MM.1S (cell line): ENCODE results near the gene ZNF300.
"Not testable (repeated sequence)": the region's sequence is repeated elsewhere in the genome, so short reads cannot be mapped to it uniquely, and the experiment has no call there.

Source experiments
- DNase-seq: peaks from one replicate; pipeline ENCODE4 v3.0.0-alpha.2; 2015
- H2AFZ ChIP-seq: fragments of 300-600 bp; sonication (generic); 2 replicates; pipeline ENCODE4 v1.6.0; 2016; ENCODE audit warnings: antibody characterized with exemption, low read length
- H3F3A ChIP-seq: fragments of 300-600 bp; sonication (generic); 2 replicates; pipeline ENCODE4 v1.6.1; 2016; ENCODE audit warnings: mild to moderate bottlenecking, antibody characterized with exemption, low read length, moderate library complexity, mixed read lengths; ENCODE audit not compliant: insufficient read depth
- H3K27ac ChIP-seq: fragments of 300-600 bp; sonication (generic); 2 replicates; pipeline ENCODE4 v1.5.1; 2016; ENCODE audit warnings: mild to moderate bottlenecking, low read length
- H3K27me3 ChIP-seq: fragments of 300-600 bp; sonication (generic); replicated peaks from 2 replicates; pipeline ENCODE4 v1.6.0; 2016; ENCODE audit warnings: low read length; ENCODE audit not compliant: insufficient read depth
- H3K36me3 ChIP-seq: fragments of 300-600 bp; sonication (generic); replicated peaks from 2 replicates; pipeline ENCODE4 v1.6.1; 2016; ENCODE audit warnings: mild to moderate bottlenecking, low read length, mixed read lengths; ENCODE audit not compliant: insufficient read depth
- H3K4me1 ChIP-seq: fragments of 300-600 bp; sonication (generic); 2 replicates; pipeline ENCODE4 v1.6.1; 2016; ENCODE audit warnings: low read length, mixed read lengths
- H3K4me2 ChIP-seq: fragments of 300-600 bp; sonication (generic); 2 replicates; pipeline ENCODE4 v1.6.0; 2016; ENCODE audit warnings: low read depth, low read length
- H3K4me3 ChIP-seq: fragments of 300-600 bp; sonication (generic); 2 replicates; pipeline ENCODE4 v1.5.1; 2016; ENCODE audit warnings: low read length, mixed read lengths
- H3K79me2 ChIP-seq: fragments of 300-600 bp; sonication (generic); 2 replicates; pipeline ENCODE4 v1.6.1; 2016; ENCODE audit warnings: mixed run types, low read length, mixed read lengths
- H3K9ac ChIP-seq: fragments of 300-600 bp; sonication (generic); 2 replicates; pipeline ENCODE4 v1.6.1; 2016; ENCODE audit warnings: low read length, mixed read lengths
- H3K9me2 ChIP-seq: fragments of 300-600 bp; sonication (generic); replicated peaks from 2 replicates; pipeline ENCODE4 v1.6.1; 2016; ENCODE audit warnings: mild to moderate bottlenecking, low read length, mixed read lengths; ENCODE audit not compliant: insufficient read depth
- H3K9me3 ChIP-seq: fragments of 300-600 bp; sonication (generic); replicated peaks from 2 replicates; pipeline ENCODE4 v1.6.1; 2016; ENCODE audit warnings: mild to moderate bottlenecking, low read length, mixed read lengths; ENCODE audit not compliant: insufficient read depth
- H4K20me1 ChIP-seq: fragments of 300-600 bp; sonication (generic); 2 replicates; pipeline ENCODE4 v1.6.1; 2016; ENCODE audit warnings: mild to moderate bottlenecking, low read length, moderate library complexity, mixed read lengths; ENCODE audit not compliant: insufficient read depth
- CTCF ChIP-seq: fragments of 300-600 bp; sonication (generic); IDR thresholded peaks from 2 replicates; pipeline ENCODE4 v1.5.1; 2016; ENCODE audit warnings: antibody characterized with exemption, low read length, mixed read lengths
- EZH2 ChIP-seq: fragments of 300-600 bp; sonication (generic); optimal IDR thresholded peaks from 2 replicates; pipeline ENCODE3; 2017; ENCODE audit warnings: low read depth, mild to moderate bottlenecking, antibody characterized with exemption, low read length, mixed read lengths
- EZH2phosphoT487 ChIP-seq: fragments of 300-600 bp; sonication (generic); IDR thresholded peaks from 2 replicates; pipeline ENCODE4 v1.6.1; 2018; ENCODE audit warnings: antibody characterized with exemption, low read length

Gene ZNF300

GRCh38 chr5:150860246-150860821 lies 44.4 kb downstream of the ZNF300 start:
- H4K20me1 ChIP-seq, result no peaks in the 10 kb centered on the region
- no peak overlapping the region for H3K27ac ChIP-seq
- no peak overlapping the region for H3K9ac ChIP-seq
- no peak overlapping the region for H2AFZ ChIP-seq
- H3K4me1 ChIP-seq, result no peaks in the 10 kb centered on the region
- H3K9me3 ChIP-seq, result no peaks in the 10 kb centered on the region
- H3K4me3 ChIP-seq, result no peak overlapping the region
- no peaks in the 10 kb centered on the region for H3F3A ChIP-seq
- no peak overlapping the region for H3K4me2 ChIP-seq
- H3K9me2 ChIP-seq, result no peaks in the 10 kb centered on the region
- no peaks in the 10 kb centered on the region for H3K36me3 ChIP-seq
- H3K79me2 ChIP-seq, result no peaks in the 10 kb centered on the region
- no peak for TF ChIP-seq CTCF
- TF ChIP-seq EZH2phosphoT487, result no peak
- TF ChIP-seq EZH2, result no peak
- DNase-seq, result no peak
- H3K27me3 ChIP-seq, result no peaks in the 10 kb centered on the region

- not testable (repeated sequence) for H3K79me2 ChIP-seq, DNase-seq, H3K36me3 ChIP-seq, H3K9ac ChIP-seq, H3K4me2 ChIP-seq, H3K4me3 ChIP-seq, H3K9me3 ChIP-seq, H3K27ac ChIP-seq, H4K20me1 ChIP-seq, H3K9me2 ChIP-seq, H3F3A ChIP-seq, H3K27me3 ChIP-seq, H2AFZ ChIP-seq, H3K4me1 ChIP-seq
These were observed 48.1 kb downstream of the ZNF300 start for GRCh38 chr5:150856700-150857099.

- no peaks in the 10 kb centered on the region for H3F3A ChIP-seq
- no peak overlapping the region for H3K4me3 ChIP-seq
- no peaks in the 10 kb centered on the region for H3K27me3 ChIP-seq
- H2AFZ ChIP-seq, result no peak overlapping the region
- H3K79me2 ChIP-seq, result no peaks in the 10 kb centered on the region
- DNase-seq, result no peak
- no peaks in the 10 kb centered on the region for H4K20me1 ChIP-seq
- no peak overlapping the region for H3K4me2 ChIP-seq
- 0 out of 2 replicates have a peak, but pooled peaks cover 6% of the 10 kb centered on the region for H3K4me1 ChIP-seq
- H3K27ac ChIP-seq, result no peak overlapping the region
- H3K9ac ChIP-seq, result no peak overlapping the region
- H3K36me3 ChIP-seq, result no peaks in the 10 kb centered on the region
- TF ChIP-seq EZH2phosphoT487, result no peak
- H3K9me2 ChIP-seq, result no peaks in the 10 kb centered on the region
- no peaks in the 10 kb centered on the region for H3K9me3 ChIP-seq
These were observed 51.2 kb downstream of the ZNF300 start for GRCh38 chr5:150853561-150853960.

DNA sequence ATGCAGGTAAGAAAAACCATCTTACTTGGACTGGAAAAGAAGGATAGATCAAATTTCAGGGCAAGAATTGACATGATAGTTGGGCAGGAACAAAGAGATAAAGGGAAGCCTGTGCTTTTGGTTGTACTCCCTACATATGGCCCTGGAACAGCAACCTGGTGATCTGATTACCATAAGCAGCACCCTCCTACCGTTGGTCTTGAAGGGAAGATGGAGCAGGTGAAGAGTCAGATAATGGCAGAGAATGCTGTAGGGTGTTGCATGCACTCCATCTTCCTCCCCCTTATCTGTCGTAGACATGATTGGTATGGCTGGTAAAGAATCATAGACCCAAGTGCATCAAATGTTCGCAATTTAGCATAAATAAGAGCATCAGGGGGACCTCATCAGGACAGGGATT lies 53.7 kb downstream of the ZNF300 start:
- no peaks in the 10 kb centered on the region for H4K20me1 ChIP-seq
- no peaks in the 10 kb centered on the region for H3K27me3 ChIP-seq
- no peak for TF ChIP-seq EZH2phosphoT487
- no peak for TF ChIP-seq CTCF
- no peak for TF ChIP-seq EZH2
- H3K9ac ChIP-seq, result no peak overlapping the region
- no peak overlapping the region for H2AFZ ChIP-seq
- no peaks in the 10 kb centered on the region for H3K36me3 ChIP-seq
- no peak overlapping the region for H3K4me2 ChIP-seq
- peaks cover 9% of the 10 kb centered on the region; the same call in 1 of the 2 replicates for H3K4me1 ChIP-seq
- no peaks in the 10 kb centered on the region for H3F3A ChIP-seq
- H3K27ac ChIP-seq, result no peak overlapping the region
- no peak for DNase-seq
- no peaks in the 10 kb centered on the region for H3K9me2 ChIP-seq
- H3K79me2 ChIP-seq, result no peaks in the 10 kb centered on the region
- no peaks in the 10 kb centered on the region for H3K9me3 ChIP-seq
- H3K4me3 ChIP-seq, result no peak overlapping the region
